GM21825 (cell line): ENCODE measurements around the gene JADE2.
"Not testable (repeated sequence)": the region's sequence is repeated elsewhere in the genome, so short reads cannot be mapped to it uniquely, and the experiment has no call there.

Experiments
- ATAC-seq: cut with Tn5 transposase; IDR thresholded peaks from one replicate; pipeline ENCODE4 v1.9.1; 2021; ENCODE audit warnings: mild to moderate bottlenecking, moderate library complexity; ENCODE audit not compliant: unreplicated experiment

The JADE2 gene

GRCh38 chr5:134550271-134551214 lies 25.1 kb downstream of the JADE2 start:
- no peak for ATAC-seq

- ATAC-seq: no peak
These were observed 26.4 kb downstream of the JADE2 start for GRCh38 chr5:134551901-134552300.

- no peak for ATAC-seq
These were observed 26.8 kb downstream of the JADE2 start for GRCh38 chr5:134552301-134552700.

- not testable (repeated sequence) for ATAC-seq
These were observed 27.2 kb downstream of the JADE2 start for GRCh38 chr5:134552716-134553115.

- no peak for ATAC-seq
These were observed 28.4 kb downstream of the JADE2 start for GRCh38 chr5:134553821-134554267.

GRCh38 chr5:134554319-134555222 lies 29.1 kb downstream of the JADE2 start:
- ATAC-seq: peak; percentile 48

GRCh38 chr5:134555223-134555889 lies 29.9 kb downstream of the JADE2 start:
- ATAC-seq: no peak

GRCh38 chr5:134555890-134556311 lies 30.4 kb downstream of the JADE2 start:
- ATAC-seq: peak; percentile 53

- ATAC-seq: not testable (repeated sequence)
These were observed 31.1 kb downstream of the JADE2 start for GRCh38 chr5:134556588-134556987.

- ATAC-seq: no peak
These were observed 31.5 kb downstream of the JADE2 start for GRCh38 chr5:134556994-134557393.

GRCh38 chr5:134559672-134560071 lies 34.2 kb downstream of the JADE2 start:
- ATAC-seq: no peak

GRCh38 chr5:134560698-134561097 lies 35.2 kb downstream of the JADE2 start:
- no peak for ATAC-seq

GRCh38 chr5:134561871-134562296 lies 36.4 kb downstream of the JADE2 start:
- ATAC-seq: no peak

GRCh38 chr5:134563221-134563620 lies 37.8 kb downstream of the JADE2 start:
- no peak for ATAC-seq

GRCh38 chr5:134563962-134564361 lies 38.5 kb downstream of the JADE2 start:
- ATAC-seq: no peak

- ATAC-seq: no peak
These were observed 38.9 kb downstream of the JADE2 start for GRCh38 chr5:134564396-134564795.

GRCh38 chr5:134565791-134566740 lies 40.6 kb downstream of the JADE2 start:
- no peak for ATAC-seq

- no peak for ATAC-seq
These were observed 41.3 kb downstream of the JADE2 start for GRCh38 chr5:134566741-134567221.

GRCh38 chr5:134567641-134568336 lies 42.3 kb downstream of the JADE2 start:
- ATAC-seq: no peak
